NCI-H446 treated with DMSO at 0.1 percent for 48 hours (cell line): ENCODE data around the gene FLACC1.
"Not testable (repeated sequence)": the region's sequence is repeated elsewhere in the genome, so short reads cannot be mapped to it uniquely, and the experiment has no call there.

ENCODE experiments used
- DNase-seq: peaks from one replicate; lab custom pipeline; 2025; lab: John Stamatoyannopoulos, UW

Gene FLACC1

DNA sequence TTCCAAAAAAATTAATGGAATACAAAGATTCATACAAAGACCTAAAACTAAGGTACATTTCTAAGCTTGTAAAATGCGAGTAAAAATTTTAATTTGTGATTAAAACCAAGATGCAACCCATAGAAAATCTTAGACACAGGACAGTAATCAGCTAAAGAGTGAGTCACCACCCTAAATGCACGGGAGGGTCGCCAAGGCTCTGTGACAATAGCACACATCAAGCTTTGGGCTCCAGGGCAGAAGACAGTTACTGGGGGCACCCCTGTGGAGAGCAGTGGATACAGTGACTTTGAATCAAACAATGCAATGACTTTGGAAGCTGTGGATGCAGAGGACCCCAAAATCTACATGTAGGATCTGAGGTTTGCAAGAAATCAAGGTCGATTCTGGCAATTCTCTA, 7.5 kb downstream of the FLACC1 start:
- DNase-seq: no peak

DNA sequence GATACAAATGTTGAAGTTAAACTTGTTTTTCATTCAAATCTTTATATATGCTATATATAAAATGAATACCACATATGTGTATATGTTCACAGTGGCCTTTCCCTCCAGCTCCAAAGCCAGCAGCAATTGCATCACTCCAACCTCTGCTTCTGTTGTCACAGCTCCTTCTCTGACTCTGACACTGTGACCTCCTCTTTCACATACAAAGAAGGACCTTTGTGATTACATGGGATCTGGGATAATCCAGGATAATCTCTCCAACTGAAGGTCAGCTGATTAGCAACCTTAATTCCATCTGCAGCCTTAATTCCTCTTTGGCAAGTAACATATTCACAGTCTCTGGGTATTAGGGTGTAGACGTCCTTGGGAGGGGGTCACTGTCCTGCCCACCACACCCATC, 8.4 kb downstream of the FLACC1 start:
- DNase-seq: no peak

DNA sequence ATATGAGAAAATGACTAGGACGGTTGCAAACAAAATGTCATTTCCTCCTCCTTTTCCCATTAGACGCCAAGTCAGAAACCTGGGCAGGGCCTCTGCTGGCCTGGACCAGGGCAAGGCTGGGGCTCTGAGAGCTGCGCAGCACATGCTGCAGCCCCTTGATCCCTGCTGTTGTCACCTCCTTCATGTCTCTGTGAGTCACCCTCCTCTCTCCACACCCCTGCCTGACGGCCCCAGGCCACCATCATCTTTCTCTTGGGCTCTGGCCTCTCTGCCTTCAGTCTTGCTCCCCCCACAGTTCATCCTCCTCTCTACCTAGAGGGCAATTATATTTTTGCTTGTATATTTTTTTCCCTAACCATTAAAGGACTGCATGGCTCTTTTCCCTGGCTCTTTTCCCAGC, 10.0 kb downstream of the FLACC1 start:
- no peak for DNase-seq

GRCh38 chr2:201345625-201346213, 11.4 kb downstream of the FLACC1 start:
- DNase-seq: no peak

DNA sequence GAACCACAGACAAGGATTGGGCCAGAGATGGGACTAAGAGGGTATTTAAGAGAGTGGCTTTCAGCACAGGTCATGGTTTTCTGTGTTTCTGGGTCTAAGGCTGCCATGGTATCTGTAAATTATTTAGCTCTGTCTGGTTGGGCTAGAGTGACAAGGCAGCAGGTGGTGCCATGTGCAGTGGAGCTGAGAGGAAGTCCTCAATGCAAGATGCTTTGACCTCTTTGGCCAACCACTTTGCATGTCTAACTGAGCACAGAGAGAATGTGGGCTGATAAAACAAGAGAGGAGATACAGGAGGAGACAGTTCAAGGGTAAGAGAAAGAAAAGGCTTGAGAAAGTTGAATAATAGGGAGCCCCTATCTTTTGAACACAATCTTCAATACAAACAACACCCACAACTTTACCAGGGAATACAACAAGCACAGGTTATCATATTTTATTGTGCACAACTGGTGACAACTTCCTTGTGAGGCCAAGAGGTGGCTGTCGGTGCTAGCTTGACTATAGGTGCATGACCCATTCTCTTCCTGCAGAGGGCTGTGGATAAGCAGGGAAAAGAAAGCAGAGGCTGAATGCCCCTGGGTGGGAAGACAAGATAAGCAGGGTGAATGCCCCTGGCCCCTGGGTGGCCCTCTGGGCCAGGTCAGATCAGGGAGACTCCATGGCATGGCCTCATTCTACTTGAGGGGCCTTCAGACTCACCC, 12.3 kb downstream of the FLACC1 start:
- no peak for DNase-seq

GRCh38 chr2:201343559-201343958, 13.6 kb downstream of the FLACC1 start:
- DNase-seq: no peak

DNA sequence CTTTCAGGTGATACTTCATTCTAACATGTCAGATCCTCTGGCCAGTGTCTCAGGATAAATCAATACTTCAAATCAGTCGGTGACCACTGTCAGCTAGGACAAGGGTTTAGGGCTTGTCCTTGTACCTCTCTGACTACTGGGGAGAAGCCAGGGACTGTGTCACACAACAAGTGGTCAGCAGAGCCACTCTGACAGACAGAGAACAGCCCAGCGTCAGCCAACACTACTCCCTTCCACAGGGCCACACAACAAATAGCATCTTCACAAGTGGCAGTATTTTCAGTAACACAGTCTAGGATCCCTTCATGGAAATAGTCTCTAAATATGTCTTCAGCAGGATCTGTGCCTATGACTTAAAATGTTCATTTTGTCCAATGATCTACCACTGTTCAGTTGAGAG, 14.2 kb downstream of the FLACC1 start:
- DNase-seq: no peak

GRCh38 chr2:201329409-201329808, 27.7 kb downstream of the FLACC1 start:
- no peak for DNase-seq

DNA sequence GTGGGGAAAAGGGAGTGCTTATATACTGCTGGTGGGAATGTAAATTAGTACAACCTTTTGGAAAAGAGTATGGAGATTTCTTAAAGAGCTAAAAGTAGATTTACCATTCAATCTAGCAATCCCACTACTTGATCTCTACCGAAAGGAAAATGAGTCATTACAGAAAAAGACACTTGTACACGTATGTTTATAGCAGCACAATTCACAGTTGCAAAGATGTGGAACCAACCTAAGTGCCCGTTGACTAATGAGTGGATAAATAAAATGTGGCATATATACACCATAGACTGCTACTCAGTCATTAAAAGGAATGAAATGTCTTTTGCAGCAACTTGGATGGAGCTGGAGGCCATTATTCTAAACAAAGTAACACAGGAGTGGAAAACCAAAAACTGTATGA, 29.5 kb downstream of the FLACC1 start:
- DNase-seq: no peak

DNA sequence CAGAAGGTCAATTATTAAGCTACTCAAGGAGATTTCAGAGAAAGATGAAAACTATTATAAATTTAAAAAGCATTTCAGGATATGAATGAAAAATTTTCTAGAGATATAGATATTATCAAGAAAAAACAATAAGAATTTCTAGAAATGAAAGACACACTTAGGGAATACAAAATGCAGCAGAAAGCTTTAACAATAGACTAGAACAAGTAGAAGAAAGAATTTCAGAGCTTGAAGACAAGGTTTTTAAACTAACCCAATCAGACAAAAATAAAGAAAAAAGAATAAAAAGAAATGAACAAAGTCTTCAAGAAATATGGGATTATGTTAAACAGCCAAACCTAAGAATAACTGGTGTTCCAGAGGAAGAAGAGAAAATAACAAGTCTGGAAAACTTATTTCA, 34.4 kb downstream of the FLACC1 start:
- DNase-seq: no peak

GRCh38 chr2:201320701-201321100, 36.4 kb downstream of the FLACC1 start:
- no peak for DNase-seq

- DNase-seq: no peak
These were observed 36.9 kb downstream of the FLACC1 start for GRCh38 chr2:201320257-201320656.

GRCh38 chr2:201319511-201319910, 37.6 kb downstream of the FLACC1 start:
- no peak for DNase-seq

- no peak for DNase-seq
These were observed 43.8 kb downstream of the FLACC1 start for GRCh38 chr2:201313362-201313761.

DNA sequence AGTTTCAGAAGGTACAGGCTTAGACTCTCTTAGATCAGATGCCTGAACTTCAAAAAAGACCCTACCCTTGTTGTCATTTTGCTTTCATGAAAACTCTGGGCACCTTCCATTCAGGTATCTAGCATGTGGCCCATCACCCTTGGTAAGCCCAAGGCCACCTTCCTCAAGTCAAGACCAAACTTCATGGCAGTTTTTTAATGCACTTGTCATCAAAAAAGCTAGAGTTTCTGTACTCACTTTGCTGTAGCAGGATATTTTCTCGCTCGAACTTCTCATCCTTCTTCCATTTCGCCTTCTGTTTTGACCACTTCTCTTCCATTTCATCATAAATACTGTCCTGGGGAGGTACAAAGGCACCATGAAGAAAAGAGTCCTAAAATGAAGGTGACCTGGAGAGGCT, 48.2 kb downstream of the FLACC1 start:
- DNase-seq: no peak

- DNase-seq: no peak
These were observed 49.3 kb downstream of the FLACC1 start for GRCh38 chr2:201307876-201308275.

- DNase-seq: not testable (repeated sequence)
These were observed 57.2 kb downstream of the FLACC1 start for GRCh38 chr2:201299929-201300328.

GRCh38 chr2:201298462-201299052, 58.6 kb downstream of the FLACC1 start:
- no peak for DNase-seq

DNA sequence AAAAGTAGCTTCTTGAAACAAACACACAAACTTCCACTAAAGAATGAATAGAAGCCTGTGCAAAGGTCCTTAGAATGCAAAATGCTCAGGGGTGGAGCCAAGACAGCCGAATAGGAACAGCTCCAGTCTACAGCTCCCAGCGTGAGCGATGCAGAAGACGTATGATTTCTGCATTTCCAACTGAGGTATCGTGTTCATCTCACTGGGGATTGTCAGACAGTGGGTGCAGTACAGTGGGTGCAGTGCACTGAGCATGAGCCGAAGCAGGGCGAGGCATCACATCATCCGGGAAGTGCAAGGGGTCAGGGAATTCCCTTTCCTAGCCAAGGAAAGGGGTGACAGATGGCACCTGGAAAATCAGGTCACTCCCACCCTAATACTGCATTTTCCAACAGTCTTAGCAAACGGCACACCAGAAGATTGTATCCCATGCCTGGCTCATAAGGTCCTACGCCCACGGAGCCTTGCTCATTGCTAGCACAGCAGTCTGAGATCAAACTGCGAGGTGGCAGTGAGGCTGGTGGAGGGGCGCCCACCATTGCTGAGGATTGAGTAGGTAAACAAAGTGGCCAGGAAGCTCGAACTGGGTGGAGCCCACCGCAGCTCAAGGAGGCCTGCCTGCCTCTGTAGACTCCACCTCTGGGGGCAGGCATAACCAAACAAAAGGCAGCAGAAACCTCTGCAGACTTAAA, 66.5 kb downstream of the FLACC1 start:
- not testable (repeated sequence) for DNase-seq

GRCh38 chr2:201285499-201285898, 71.6 kb downstream of the FLACC1 start:
- DNase-seq: no peak

DNA sequence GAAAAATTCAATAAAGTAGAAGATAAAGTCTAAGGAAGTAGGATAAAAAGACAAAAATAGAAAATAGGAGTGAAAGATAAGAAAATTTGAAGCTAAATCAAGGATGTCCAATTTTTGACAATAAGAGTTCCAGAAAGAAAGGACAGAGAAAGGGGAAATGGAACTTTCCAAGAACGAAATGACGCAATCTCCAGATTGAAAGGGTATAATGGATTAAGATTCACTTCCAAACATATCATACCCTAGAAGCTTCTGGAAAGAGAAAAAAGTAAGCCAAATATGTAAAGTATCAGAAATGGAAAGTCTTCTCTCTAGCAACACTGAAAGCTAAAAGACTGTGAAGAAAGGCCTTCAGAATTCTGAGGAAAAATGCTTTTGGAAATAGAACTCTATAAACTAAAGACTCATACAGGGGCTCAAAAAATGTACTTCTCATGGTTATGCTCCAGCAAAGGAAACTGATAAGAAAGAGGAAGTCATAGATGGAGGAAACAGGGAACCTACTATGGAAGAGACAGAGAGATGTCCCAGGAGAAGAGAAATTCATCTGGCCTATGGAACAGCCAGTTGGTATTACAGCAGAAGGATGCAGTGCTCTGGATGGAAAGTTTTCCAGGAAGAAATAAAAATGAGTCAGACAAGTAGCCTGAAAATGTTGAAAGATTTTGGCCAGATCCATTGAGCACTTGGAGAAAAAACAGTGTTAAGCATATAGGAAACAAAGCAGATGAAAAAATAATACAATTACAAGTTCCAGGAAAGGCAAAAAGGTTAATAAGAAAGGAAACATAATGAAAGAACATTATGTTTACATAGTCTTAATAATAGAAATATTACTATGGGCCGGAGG, 76.7 kb downstream of the FLACC1 start:
- no peak for DNase-seq

GRCh38 chr2:201279079-201279478, 78.1 kb downstream of the FLACC1 start:
- DNase-seq: no peak
